GM13977 (cell line): ENCODE data around the gene NLRP3.

Experiments used
- DNase-seq: peaks from one replicate; pipeline ENCODE4 v3.0.0; 2012; ENCODE audit warnings: low spot score
- in situ Hi-C: fragments of 300-500 bp; cut with MboI; formaldehyde crosslinking; loops from one replicate; pipeline ENCODE4 v1.12.0; 2022; ENCODE audit warnings: low sequenced_read_pairs, low pct_unique_long_range_greater_than_20kb, mixed read lengths, inconsistent platforms; ENCODE audit not compliant: unreplicated experiment
- TF ChIP-seq, protein P1 (sequence below): IDR thresholded peaks from 2 replicates; pipeline ENCODE4 v1.5.1; 2012; ENCODE audit warnings: mild to moderate bottlenecking, control low read depth; ENCODE audit not compliant: insufficient read depth; ENCODE audit errors: extremely low read depth, missing control alignments

The NLRP3 gene

DNA sequence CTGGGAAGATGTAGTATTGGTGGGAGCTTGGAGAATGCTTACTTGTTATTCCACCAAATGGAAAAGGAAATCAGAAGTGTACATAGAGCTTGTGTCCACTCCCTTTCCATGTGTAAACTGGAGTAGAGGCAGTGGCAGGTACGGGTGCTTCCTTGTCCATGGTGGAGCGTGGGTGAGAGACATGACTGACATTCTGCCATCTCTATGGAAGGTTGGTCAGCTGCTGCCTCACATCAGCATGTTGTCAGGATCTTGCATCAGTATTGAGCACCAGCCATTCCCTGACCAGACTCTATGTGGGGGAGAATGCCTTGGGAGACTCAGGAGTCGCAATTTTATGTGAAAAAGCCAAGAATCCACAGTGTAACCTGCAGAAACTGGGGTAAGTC, 19.8 kb downstream of the NLRP3 start:
- in situ Hi-C loops, result no loop called here
- TF ChIP-seq, protein P1, sequence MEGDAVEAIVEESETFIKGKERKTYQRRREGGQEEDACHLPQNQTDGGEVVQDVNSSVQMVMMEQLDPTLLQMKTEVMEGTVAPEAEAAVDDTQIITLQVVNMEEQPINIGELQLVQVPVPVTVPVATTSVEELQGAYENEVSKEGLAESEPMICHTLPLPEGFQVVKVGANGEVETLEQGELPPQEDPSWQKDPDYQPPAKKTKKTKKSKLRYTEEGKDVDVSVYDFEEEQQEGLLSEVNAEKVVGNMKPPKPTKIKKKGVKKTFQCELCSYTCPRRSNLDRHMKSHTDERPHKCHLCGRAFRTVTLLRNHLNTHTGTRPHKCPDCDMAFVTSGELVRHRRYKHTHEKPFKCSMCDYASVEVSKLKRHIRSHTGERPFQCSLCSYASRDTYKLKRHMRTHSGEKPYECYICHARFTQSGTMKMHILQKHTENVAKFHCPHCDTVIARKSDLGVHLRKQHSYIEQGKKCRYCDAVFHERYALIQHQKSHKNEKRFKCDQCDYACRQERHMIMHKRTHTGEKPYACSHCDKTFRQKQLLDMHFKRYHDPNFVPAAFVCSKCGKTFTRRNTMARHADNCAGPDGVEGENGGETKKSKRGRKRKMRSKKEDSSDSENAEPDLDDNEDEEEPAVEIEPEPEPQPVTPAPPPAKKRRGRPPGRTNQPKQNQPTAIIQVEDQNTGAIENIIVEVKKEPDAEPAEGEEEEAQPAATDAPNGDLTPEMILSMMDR, result no peak
- no peak for DNase-seq

DNA sequence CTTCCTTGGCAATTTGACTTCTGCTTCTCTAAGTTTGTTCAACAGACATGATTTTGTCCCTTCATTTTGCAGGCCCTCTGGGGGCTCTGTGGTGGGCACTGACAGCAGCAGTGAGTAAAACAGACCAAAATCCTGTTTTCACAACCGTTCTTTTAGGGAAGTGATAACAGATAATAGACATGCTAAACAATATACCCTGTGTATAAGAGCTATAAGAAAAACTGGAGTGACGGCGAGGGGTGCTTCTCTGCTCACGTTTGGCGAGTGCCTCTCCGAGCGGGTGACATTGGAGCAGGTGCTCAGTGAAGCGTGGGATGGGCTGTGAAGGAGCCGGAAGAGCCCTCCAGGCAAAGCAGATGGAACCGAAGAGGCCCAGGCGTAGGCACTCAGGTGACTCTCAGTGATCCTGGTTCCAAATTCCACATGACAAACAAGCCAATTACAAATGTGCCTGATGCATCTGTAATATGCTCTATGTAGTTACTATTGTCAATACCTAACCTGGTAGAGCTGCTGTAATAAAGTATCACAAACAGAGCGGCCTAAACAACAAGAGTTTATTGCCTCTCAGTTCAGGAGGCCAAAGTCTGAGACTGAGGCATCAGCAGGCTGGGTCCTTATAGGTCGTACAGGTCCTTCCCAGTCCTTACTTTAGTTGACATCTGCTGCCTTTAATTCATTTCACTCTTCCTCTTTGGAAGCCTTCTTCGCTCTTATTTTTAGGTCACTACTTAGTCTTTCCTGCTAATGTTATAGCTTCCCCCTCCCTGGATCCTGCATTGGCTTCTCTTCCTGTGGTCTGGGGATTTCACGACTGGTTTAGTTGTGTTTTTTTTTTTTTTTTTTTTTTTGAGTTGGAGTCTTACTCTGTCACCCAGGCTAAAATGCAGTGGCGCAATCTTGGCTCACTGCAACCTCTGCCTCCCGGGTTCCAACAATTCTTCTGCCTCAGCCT, 21.9 kb downstream of the NLRP3 start:
- in situ Hi-C loops, result no loop called here
- TF ChIP-seq, protein P1, result no peak
- DNase-seq, result no peak

DNA sequence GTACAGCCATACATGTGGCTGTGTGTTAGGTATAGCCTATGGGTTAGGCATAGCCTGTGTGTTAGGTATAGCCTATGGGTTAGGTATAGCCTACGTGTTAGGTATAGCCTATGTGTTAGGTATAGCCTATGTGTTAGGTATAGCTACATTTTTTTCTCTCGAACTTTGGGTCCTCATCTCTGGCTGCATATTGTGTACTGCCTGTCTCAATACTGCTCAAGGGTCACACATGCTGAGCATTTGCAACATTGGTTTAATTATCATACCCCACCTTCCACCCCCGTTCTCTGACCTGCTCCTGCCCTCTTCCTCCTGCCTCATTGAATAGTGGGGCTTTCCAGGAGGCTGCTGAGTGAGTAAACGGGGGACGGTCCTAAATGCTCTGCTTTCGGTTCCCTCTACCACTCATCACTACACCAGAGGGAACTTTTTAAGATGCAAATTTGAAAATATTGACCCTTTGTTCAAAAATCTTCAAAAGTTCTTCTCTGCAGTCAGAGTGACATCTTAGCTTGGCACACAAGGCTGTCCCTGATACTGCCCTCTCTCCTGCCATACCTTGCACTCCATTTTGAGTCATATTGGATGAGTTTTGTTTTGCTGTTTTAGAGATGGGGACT, 24.1 kb downstream of the NLRP3 start:
- in situ Hi-C loops, result no loop called here
- TF ChIP-seq, protein P1, result no peak
- peak; percentile 81 for DNase-seq

DNA sequence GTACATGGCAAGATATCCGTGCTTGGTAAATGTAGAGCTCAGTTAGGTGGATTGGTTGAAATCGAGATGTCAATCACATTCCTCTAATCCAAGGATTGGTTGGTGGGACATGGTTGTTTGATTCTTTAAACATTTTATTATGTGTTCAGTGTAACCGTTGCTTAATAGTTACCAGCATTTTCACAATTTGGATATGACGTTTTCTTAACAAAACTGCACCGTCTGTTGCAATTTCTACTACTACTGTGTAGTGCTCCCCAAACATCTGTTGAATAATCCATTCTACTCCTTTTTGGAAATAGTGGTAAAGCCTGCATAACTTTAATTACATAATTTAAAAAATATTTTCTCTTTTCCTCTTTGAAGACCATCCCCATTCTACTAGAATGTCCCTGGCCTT, 25.6 kb downstream of the NLRP3 start:
- TF ChIP-seq, protein P1, result no peak
- in situ Hi-C loops, result no loop called here
- no peak for DNase-seq

DNA sequence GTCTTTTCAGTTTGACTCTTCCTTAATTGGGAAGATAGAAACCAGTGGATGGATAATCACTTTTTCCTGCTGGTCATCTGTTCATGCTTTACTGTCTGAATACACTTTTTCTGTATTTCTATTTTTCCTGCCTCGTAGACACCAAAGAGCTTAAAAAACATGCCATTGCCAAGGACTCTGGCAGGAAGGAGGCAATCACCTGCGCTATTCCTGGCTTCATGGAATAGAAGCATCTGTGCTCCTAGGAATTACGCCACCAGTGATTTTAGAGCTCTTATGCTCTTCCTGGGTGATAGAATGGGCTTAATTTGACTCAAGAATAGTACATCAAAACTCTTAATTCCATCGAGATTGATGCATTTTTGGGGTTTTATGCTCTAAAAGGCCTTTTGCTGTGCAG, 26.2 kb downstream of the NLRP3 start:
- TF ChIP-seq, protein P1, result no peak
- in situ Hi-C loops, result no loop called here
- no peak for DNase-seq

DNA sequence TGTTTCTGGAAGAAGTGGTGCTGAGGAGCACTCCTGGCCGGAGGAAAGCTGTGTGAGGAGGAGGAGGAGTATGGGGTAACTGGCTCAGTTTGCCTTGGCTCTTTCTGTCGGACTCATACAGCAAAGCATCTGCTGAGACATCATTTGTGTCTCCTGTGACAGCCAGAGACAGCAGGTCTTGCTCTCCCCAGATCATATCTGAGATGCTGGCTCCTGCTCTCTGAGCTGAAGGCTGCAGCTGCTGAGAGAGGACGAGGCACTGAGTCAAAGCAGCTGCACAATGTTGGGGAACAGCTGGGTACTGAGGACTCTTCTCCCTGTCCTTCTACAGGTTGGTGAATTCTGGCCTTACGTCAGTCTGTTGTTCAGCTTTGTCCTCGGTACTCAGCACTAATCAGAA, 27.7 kb downstream of the NLRP3 start:
- DNase-seq, result no peak
- TF ChIP-seq, protein P1, result no peak
- in situ Hi-C loops, result no loop called here
